Activated naive CD4-positive, alpha-beta T cell treated with anti-CD3 and anti-CD28 coated beads for 36 hours (primary cell): ENCODE measurements around the gene C19orf81. TPM values are rescaled to one million over a fixed set of nuclear protein-coding genes. Genes with fewer than 3 reads are reported as not detected.
"Not testable (repeated sequence)": the region's sequence is repeated elsewhere in the genome, so short reads cannot be mapped to it uniquely, and the experiment has no call there.

Experiments
- CTCF ChIA-PET: fragments of 350-600 bp; sonication (Branson Sonifier 250); formaldehyde crosslinking; loops from one replicate; lab custom pipeline; 2021; ENCODE audit warnings: antibody characterized with exemption; lab: Charles Lee
- DNase-seq: peaks from one replicate; pipeline ENCODE4 v3.0.0-alpha.2; 2020
- H3K27ac Mint-ChIP-seq: one replicate; pipeline ENCODE4 v1.8.0; 2021; ENCODE audit warnings: mild to moderate bottlenecking, mixed read lengths
- H3K27me3 Mint-ChIP-seq: one replicate; pipeline ENCODE4 v1.8.0; 2021; ENCODE audit warnings: low read depth, mixed read lengths
- H3K36me3 Mint-ChIP-seq: one replicate; pipeline ENCODE4 v1.8.0; 2021; ENCODE audit warnings: low read depth, mixed read lengths
- H3K4me1 Mint-ChIP-seq: one replicate; pipeline ENCODE4 v1.8.0; 2021; ENCODE audit warnings: low read depth, mixed read lengths
- H3K4me3 Mint-ChIP-seq: one replicate; pipeline ENCODE4 v1.8.0; 2021; ENCODE audit warnings: mild to moderate bottlenecking, moderate library complexity, mixed read lengths
- H3K9me3 Mint-ChIP-seq: one replicate; pipeline ENCODE4 v1.8.0; 2021; ENCODE audit warnings: mixed read lengths
- intact Hi-C: fragments of 100-400 bp; cut with micrococcal nuclease; formaldehyde crosslinking; loops from one replicate; pipeline ENCODE4 v1.15.1; 2023
- total RNA-seq, 2 experiments: library from RNA; stranded (reverse); gene quantifications; one replicate each; pipeline ENCODE4 v1.2.3, GENCODE V29; 2021

Gene C19orf81
- total RNA-seq, 2 experiments from 2014 or later, result 1.5 to 1.7 TPM

- not testable (repeated sequence) for H3K27ac Mint-ChIP-seq
Measured at GRCh38 chr19:50618379-50618778, 30.9 kb upstream of the C19orf81 start.

DNA sequence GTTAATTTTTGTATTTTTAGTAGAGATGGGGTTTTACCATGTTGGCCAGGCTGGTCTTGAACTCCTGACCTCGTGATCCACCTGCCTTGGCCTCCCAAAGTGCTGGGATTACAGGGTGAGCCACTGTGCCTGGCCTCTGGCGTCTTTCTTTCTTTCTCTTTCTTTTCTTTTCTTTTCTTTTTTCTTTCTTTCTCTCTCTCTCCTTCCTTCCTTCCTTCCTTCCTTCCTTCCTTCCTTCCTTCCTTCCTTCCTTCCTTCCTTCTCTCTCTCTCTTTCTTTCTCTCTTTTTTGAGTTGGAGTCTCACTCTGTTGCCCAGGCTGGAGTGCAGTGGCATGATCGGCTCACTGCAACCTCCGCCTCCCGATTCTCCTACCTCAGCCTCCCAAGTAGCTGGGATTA, 30.1 kb upstream of the C19orf81 start:
- H3K4me1 Mint-ChIP-seq, H3K27me3 Mint-ChIP-seq, intact Hi-C loops, H3K36me3 Mint-ChIP-seq, CTCF ChIA-PET, H3K9me3 Mint-ChIP-seq, H3K27ac Mint-ChIP-seq, DNase-seq, H3K4me3 Mint-ChIP-seq: not testable (repeated sequence)

More at GRCh38 chr19:50618379-50618778, 30.9 kb upstream of the C19orf81 start:
- CTCF ChIA-PET, H3K4me1 Mint-ChIP-seq, H3K9me3 Mint-ChIP-seq, H3K4me3 Mint-ChIP-seq, DNase-seq, H3K27me3 Mint-ChIP-seq, H3K36me3 Mint-ChIP-seq, intact Hi-C loops: not testable (repeated sequence)

- DNase-seq, H3K9me3 Mint-ChIP-seq, H3K4me3 Mint-ChIP-seq, H3K27me3 Mint-ChIP-seq, H3K36me3 Mint-ChIP-seq, CTCF ChIA-PET, H3K4me1 Mint-ChIP-seq, H3K27ac Mint-ChIP-seq, intact Hi-C loops: not testable (repeated sequence)
Measured at GRCh38 chr19:50620394-50620906, 28.8 kb upstream of the C19orf81 start.

GRCh38 chr19:50624949-50625600, 24.2 kb upstream of the C19orf81 start:
- intact Hi-C loops, result no loop called here
- no peak for DNase-seq
- Mint-ChIP-seq H3K4me1 (no peaks in the 10 kb centered on the region), H3K4me3 (no peak overlapping the region), H3K36me3 (no peaks in the 10 kb centered on the region), H3K27me3 (no peaks in the 10 kb centered on the region), H3K9me3 (no peaks in the 10 kb centered on the region), H3K27ac (no peak overlapping the region)
- CTCF ChIA-PET, result no interaction called here

DNA sequence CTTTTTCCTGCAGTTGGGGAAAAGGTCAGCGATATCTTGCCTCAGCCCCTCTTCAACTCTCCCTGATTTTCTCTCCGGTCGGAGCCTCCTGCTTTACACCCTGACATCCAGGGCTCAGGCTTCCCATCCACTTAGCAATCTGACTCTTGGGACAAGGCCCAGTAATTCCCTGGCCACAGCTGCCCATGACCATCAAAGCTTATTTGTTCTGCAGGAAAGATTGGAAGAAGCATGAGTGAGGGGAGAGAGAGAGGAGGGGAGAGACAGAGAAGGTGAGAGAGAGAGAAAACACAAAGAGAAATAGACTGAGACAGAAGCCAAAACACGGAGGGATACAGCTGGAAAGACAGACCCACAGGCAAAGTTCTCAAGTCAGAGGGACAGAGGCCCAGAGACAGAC, 23.2 kb upstream of the C19orf81 start:
- CTCF ChIA-PET, result no interaction called here
- intact Hi-C loops, result no loop called here
- H3K9me3 Mint-ChIP-seq, result no peaks in the 10 kb centered on the region
- no peak overlapping the region for H3K27ac Mint-ChIP-seq
- no peaks in the 10 kb centered on the region for H3K4me1 Mint-ChIP-seq
- no peak overlapping the region for H3K4me3 Mint-ChIP-seq
- no peak for DNase-seq
- no peaks in the 10 kb centered on the region for H3K36me3 Mint-ChIP-seq
- peaks cover 3% of the 10 kb centered on the region for H3K27me3 Mint-ChIP-seq

DNA sequence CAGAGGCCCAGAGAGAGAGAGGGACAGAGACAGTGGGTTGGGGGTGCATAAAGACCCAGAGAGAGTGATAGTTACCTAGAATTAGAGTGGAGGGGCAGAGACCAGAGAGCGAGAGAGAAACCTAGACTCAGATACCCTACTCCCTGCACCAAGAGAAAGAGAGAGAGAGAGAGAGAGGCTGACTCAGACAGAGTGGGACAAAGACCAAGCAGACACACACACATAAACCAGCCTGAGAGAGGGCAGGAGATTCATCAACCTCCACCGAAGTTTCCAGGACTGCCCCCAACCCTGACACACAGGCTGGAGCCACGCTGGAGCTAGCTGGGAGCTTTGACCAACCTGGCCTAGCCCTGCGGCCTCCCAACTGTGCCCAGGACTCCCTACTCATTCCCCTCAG, 22.4 kb upstream of the C19orf81 start:
- H3K27me3 Mint-ChIP-seq, result peaks cover 8% of the 10 kb centered on the region
- H3K4me1 Mint-ChIP-seq, result no peaks in the 10 kb centered on the region
- no peak overlapping the region for H3K27ac Mint-ChIP-seq
- no peak for DNase-seq
- CTCF ChIA-PET, result interaction anchor here (0.5 to 0.6 kb wide), 2 partner anchors 62 to 468 kb away, joined by 3 read pairs; no protein-coding TSS in a partner anchor
- no peak overlapping the region for H3K4me3 Mint-ChIP-seq
- H3K9me3 Mint-ChIP-seq, result no peaks in the 10 kb centered on the region
- intact Hi-C loops, result no loop called here
- no peaks in the 10 kb centered on the region for H3K36me3 Mint-ChIP-seq

- Mint-ChIP-seq H3K4me1 (no peaks in the 10 kb centered on the region), H3K27me3 (peaks cover 11% of the 10 kb centered on the region), H3K36me3 (no peaks in the 10 kb centered on the region), H3K9me3 (peaks cover 2% of the 10 kb centered on the region), H3K4me3 (no peak overlapping the region), H3K27ac (no peak overlapping the region)
- no peak for DNase-seq
- CTCF ChIA-PET, result no interaction called here
- intact Hi-C loops, result no loop called here
Measured at GRCh38 chr19:50628146-50628545, 21.1 kb upstream of the C19orf81 start.

DNA sequence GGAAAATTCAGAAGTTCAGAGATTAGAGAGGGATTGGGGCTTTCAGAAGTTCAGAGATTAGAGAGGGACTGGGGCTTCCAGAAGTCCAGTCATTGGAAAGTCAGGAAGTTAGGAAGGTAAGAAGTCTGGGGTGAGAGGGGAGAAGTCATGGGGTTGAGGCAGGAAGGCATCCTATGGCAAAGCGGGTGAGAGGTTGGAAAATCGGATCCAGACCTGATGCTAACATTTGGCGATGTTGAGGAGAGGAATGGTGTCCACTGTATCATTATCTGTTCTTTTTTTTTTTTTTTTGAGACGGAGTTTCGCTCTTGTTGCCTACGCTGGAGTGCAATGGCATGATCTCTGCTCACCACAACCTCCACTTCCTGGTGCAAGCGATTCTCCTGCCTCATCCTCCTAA, 20.7 kb upstream of the C19orf81 start:
- H3K9me3 Mint-ChIP-seq, result peaks cover 6% of the 10 kb centered on the region
- CTCF ChIA-PET, result no interaction called here
- H3K27me3 Mint-ChIP-seq, result peaks cover 15% of the 10 kb centered on the region
- H3K27ac Mint-ChIP-seq, result no peak overlapping the region
- no peak overlapping the region for H3K4me3 Mint-ChIP-seq
- H3K4me1 Mint-ChIP-seq, result no peaks in the 10 kb centered on the region
- DNase-seq, result no peak
- peaks cover 1% of the 10 kb centered on the region for H3K36me3 Mint-ChIP-seq
- intact Hi-C loops, result no loop called here

DNA sequence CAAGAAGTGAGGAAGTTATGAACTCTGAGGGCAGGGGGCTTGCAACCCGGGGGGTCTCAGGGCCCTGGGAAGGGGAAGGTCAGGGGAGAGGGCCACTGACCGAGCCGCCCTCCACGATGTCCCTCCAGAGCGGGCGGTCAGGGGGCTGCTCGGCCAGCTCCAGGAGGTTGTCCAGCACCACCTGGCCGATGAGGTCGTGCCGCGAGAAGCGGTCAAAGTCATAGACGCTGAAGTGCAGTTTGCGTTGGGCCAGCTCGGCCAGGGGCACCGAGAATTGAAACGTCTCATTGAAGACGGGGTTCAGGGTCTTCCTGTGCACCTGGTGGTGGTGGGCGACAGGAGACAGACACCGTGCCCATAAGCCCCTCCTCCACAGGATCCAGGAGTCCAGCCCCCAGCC, 20.1 kb upstream of the C19orf81 start:
- CTCF ChIA-PET, result no interaction called here
- intact Hi-C loops, result no loop called here
- no peaks in the 10 kb centered on the region for H3K4me1 Mint-ChIP-seq
- no peak for DNase-seq
- H3K27ac Mint-ChIP-seq, result no peak overlapping the region
- H3K4me3 Mint-ChIP-seq, result no peak overlapping the region
- H3K27me3 Mint-ChIP-seq, result peaks cover 16% of the 10 kb centered on the region
- peaks cover 10% of the 10 kb centered on the region for H3K9me3 Mint-ChIP-seq
- peaks cover 1% of the 10 kb centered on the region for H3K36me3 Mint-ChIP-seq

DNA sequence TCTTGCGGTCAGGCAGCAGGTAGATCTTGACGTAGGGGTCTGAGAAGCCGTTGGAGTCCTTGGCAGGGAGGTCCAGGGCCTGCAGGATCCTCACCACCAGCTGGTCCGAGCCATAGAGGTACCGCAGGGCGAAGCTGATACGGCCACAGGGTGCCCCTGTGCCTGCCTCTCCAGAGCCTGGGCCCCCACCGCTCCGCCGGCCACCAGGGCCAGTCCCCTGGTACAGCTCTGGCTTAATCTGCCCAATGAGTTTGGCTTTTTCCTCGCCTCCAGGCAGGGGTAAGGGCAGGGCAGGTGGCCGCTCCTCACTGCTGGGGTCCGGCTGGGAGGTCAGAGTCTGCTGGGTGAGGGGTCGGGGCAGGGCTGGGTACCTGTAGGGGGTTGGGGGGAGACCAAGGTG, 19.4 kb upstream of the C19orf81 start:
- Mint-ChIP-seq H3K27ac (no peak overlapping the region), H3K9me3 (peaks cover 11% of the 10 kb centered on the region), H3K36me3 (peaks cover 1% of the 10 kb centered on the region), H3K27me3 (peaks cover 16% of the 10 kb centered on the region), H3K4me1 (no peaks in the 10 kb centered on the region), H3K4me3 (no peak overlapping the region)
- CTCF ChIA-PET, result no interaction called here
- intact Hi-C loops, result no loop called here
- DNase-seq, result no peak

DNA sequence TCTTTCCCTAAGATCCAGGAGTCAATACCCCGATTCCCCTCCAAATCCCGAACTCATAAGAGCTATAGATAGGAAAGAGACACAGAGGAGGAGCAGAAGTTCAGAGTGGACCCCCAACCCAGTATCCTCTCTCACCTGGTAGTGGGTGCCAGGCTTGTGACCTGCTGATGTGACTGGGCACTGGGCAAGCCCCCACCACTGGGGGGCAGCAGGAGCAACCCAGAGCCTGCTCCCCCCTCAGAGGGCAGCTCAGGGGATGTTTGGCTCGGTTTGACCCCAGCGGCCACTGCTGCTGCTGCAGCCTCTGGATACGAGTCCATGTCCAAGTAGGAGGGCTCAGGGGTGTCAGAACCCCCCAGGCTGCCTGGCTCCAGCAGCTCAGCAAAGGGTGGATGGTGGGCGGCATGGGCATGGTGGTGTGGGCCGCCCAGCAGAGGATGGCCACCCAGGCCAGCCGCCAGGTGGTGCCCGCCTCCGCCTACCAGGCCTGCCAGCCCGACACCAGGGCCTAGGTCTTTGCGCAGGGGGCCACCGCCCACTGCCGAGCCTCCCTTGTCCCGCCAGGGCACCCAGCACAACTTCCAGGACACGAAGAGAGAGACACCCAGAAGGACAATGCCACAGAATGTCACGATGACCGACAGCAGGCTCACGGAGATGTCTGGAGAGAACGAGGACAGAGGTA, 17.0 kb upstream of the C19orf81 start:
- DNase-seq, result no peak
- Mint-ChIP-seq H3K27me3 (peaks cover 31% of the 10 kb centered on the region), H3K9me3 (peaks cover 18% of the 10 kb centered on the region), H3K4me3 (no peak overlapping the region), H3K36me3 (peaks cover 3% of the 10 kb centered on the region), H3K4me1 (no peaks in the 10 kb centered on the region), H3K27ac (no peak overlapping the region)
- intact Hi-C loops, result no loop called here
- CTCF ChIA-PET, result no interaction called here

DNA sequence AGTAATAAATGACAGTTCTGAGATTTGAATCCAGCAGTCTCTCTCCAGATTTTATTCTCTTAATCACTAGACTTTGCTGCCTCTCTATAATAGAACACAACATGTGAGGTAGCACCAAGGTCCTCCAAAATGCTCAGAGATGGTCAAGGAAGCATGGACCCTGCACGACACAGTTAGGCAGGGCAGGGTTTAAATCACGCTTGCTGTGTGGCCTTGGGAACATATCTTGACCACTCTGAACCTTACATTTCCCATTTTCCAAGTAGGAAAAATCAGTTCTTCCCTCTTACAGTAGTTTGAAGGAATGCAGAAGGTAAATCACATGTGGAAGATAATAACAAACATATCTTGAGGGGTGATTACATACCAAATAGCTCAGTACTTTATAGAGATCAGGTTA, 15.9 kb upstream of the C19orf81 start:
- intact Hi-C loops, result no loop called here
- CTCF ChIA-PET, result interaction anchor here (0.9 kb wide), 1 partner anchor 96 kb away, joined by 3 read pairs; no protein-coding TSS in a partner anchor
- no peak overlapping the region for H3K4me3 Mint-ChIP-seq

GRCh38 chr19:50633973-50634372, 15.3 kb upstream of the C19orf81 start:
- intact Hi-C loops, result no loop called here
- H3K27me3 Mint-ChIP-seq, result peaks cover 48% of the 10 kb centered on the region
- H3K27ac Mint-ChIP-seq, result peak overlapping the region; percentile 54
- peaks cover 18% of the 10 kb centered on the region for H3K9me3 Mint-ChIP-seq
- peaks cover 3% of the 10 kb centered on the region for H3K36me3 Mint-ChIP-seq
- DNase-seq, result no peak
- peaks cover 5% of the 10 kb centered on the region for H3K4me1 Mint-ChIP-seq
- CTCF ChIA-PET, result interaction anchor here (0.9 kb wide), 1 partner anchor 97 kb away, joined by 3 read pairs; no protein-coding TSS in a partner anchor
- H3K4me3 Mint-ChIP-seq, result no peak overlapping the region

More for the DNA sequence above, 15.9 kb upstream of the C19orf81 start:
- Mint-ChIP-seq H3K4me1 (peaks cover under 1% of the 10 kb centered on the region), H3K27ac (no peak overlapping the region), H3K36me3 (peaks cover 3% of the 10 kb centered on the region), H3K9me3 (peaks cover 18% of the 10 kb centered on the region), H3K27me3 (peaks cover 42% of the 10 kb centered on the region)
- no peak for DNase-seq
